ENCODE results near the gene SLC41A3. TPM values are rescaled to one million over a fixed set of nuclear protein-coding genes. Genes with fewer than 3 reads are reported as not detected.
"Not testable (repeated sequence)": the region's sequence is repeated elsewhere in the genome, so short reads cannot be mapped to it uniquely, and the experiment has no call there.

The SLC41A3 gene
- total RNA-seq, 2 experiments from 2014 or later = 32.2 to 32.4 TPM

DNA sequence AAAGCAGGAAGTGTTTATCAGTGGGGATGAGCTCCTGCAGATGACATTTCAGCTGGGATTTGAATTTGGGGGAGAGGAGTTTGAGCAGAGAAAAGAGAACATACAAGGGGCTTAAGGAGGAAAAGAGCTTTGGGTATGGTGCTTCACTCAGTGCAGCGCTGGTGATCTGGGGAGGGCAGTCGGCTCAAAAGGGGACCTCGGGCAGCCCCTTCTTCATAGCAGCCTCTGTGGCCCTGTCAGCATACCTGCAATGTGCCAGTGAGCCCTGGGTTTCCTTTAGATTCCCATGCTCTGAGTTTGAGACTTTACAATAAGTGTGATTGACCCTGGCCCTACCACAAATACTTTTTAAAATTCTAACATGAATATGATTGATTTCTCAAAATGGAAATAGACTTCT, 74.7 kb downstream of the SLC41A3 start:
- POLR2A ChIA-PET = no interaction called here
- no peak for DNase-seq
- H3K27ac Mint-ChIP-seq = peak overlapping the region; percentile 13

GRCh38 chr3:126008219-126008618, 75.7 kb downstream of the SLC41A3 start:
- POLR2A ChIA-PET = no interaction called here
- Mint-ChIP-seq H3K27me3 (no peaks in the 10 kb centered on the region), H3K4me3 (no peak overlapping the region), H3K4me1 (peaks cover 2% of the 10 kb centered on the region), H3K9me3 (no peaks in the 10 kb centered on the region), H3K36me3 (peaks cover 28% of the 10 kb centered on the region), H3K27ac (peak overlapping the region; percentile 4)
- no peak for ATAC-seq (ENCODE audit: low read depth)
- DNase-seq = no peak

More for the DNA sequence above, 74.7 kb downstream of the SLC41A3 start:
- H3K9me3 Mint-ChIP-seq = no peaks in the 10 kb centered on the region
- no peak overlapping the region for H3K4me3 Mint-ChIP-seq
- peaks cover 27% of the 10 kb centered on the region for H3K36me3 Mint-ChIP-seq
- ATAC-seq (ENCODE audit: low read depth) = no peak
- no peaks in the 10 kb centered on the region for H3K27me3 Mint-ChIP-seq
- peaks cover 2% of the 10 kb centered on the region for H3K4me1 Mint-ChIP-seq

DNA sequence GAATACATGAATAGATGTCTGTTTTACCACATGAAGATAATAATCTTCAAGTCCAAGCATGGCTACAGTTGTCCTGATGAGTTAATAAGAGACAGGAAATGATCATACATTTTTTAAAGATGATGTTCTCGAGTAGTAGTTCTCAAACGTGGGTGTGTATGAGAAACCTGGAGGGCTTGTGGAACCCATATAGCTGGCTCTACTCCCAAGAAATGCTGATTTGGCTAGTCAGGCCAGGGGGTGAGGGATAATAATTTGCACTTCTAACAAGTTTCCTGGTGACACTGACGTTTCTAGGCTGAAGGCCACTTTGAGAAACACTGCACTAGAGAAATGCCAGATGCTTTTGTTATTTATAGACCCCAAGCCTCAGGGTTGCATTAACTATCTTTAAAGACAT, 78.0 kb downstream of the SLC41A3 start:
- no peak for DNase-seq
- H3K36me3 Mint-ChIP-seq = peaks cover 17% of the 10 kb centered on the region
- H3K4me3 Mint-ChIP-seq = no peak overlapping the region
- peaks cover 4% of the 10 kb centered on the region for H3K9me3 Mint-ChIP-seq
- no peak for ATAC-seq (ENCODE audit: low read depth)
- H3K4me1 Mint-ChIP-seq = no peaks in the 10 kb centered on the region
- POLR2A ChIA-PET = no interaction called here
- H3K27me3 Mint-ChIP-seq = no peaks in the 10 kb centered on the region
- H3K27ac Mint-ChIP-seq = no peak overlapping the region

DNA sequence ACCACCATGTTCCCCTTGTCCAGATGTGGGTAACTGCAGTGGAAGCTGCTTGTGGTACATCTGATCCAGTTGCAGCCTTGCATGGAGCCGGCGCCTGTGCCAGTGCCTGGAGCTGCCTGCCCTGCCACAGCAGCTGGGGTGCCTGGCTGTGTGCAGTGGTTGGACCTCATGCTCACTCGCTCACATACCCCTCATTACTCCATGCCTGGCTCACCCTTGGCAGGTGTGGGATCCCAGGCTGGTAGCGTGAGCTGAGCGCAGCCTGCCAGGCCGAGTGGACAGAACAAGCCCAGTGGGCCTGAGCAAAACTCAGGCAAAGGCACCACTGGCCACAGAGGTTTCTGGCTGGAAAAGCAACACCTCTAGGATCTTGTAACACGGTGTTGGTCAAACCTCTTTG, 79.2 kb downstream of the SLC41A3 start:
- peaks cover 5% of the 10 kb centered on the region for H3K9me3 Mint-ChIP-seq
- H3K27me3 Mint-ChIP-seq = peaks cover 4% of the 10 kb centered on the region
- no peak overlapping the region for H3K27ac Mint-ChIP-seq
- no peak overlapping the region for H3K4me3 Mint-ChIP-seq
- no peak for DNase-seq
- no peak for ATAC-seq (ENCODE audit: low read depth)
- POLR2A ChIA-PET = no interaction called here
- H3K36me3 Mint-ChIP-seq = peaks cover 13% of the 10 kb centered on the region
- no peaks in the 10 kb centered on the region for H3K4me1 Mint-ChIP-seq

DNA sequence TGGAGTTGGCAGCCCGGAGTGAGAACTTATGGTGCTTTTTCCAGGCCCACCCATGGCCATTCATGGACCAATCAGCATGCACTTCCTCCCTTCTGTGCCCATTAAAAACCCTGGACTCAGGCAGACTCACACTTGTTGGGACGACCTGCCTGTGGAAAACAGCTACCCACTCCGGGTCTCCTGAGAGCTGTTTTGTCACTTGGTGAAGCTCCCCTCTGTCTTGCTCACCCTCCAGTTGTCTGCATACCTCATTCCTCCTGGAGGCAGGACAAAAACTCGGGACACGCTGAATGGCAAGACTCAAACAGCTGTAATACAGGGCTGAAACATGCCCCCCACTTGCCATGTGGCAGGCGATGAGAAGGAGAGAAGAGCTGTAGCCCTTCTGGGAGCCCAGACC, 79.7 kb downstream of the SLC41A3 start:
- H3K9me3 Mint-ChIP-seq = peaks cover 5% of the 10 kb centered on the region
- H3K4me3 Mint-ChIP-seq = no peak overlapping the region
- no peaks in the 10 kb centered on the region for H3K4me1 Mint-ChIP-seq
- DNase-seq (no peak), ATAC-seq (ENCODE audit: low read depth) (no peak)
- H3K36me3 Mint-ChIP-seq = peaks cover 13% of the 10 kb centered on the region
- POLR2A ChIA-PET = no interaction called here
- H3K27ac Mint-ChIP-seq = no peak overlapping the region
- H3K27me3 Mint-ChIP-seq = peaks cover 8% of the 10 kb centered on the region

GRCh38 chr3:126003447-126004190, 80.3 kb downstream of the SLC41A3 start:
- DNase-seq (no peak), ATAC-seq (ENCODE audit: low read depth) (no peak)
- POLR2A ChIA-PET = no interaction called here
- Mint-ChIP-seq H3K9me3 (peaks cover 9% of the 10 kb centered on the region), H3K36me3 (peaks cover 13% of the 10 kb centered on the region), H3K27ac (no peak overlapping the region), H3K4me3 (no peak overlapping the region), H3K27me3 (peaks cover 12% of the 10 kb centered on the region), H3K4me1 (no peaks in the 10 kb centered on the region)

DNA sequence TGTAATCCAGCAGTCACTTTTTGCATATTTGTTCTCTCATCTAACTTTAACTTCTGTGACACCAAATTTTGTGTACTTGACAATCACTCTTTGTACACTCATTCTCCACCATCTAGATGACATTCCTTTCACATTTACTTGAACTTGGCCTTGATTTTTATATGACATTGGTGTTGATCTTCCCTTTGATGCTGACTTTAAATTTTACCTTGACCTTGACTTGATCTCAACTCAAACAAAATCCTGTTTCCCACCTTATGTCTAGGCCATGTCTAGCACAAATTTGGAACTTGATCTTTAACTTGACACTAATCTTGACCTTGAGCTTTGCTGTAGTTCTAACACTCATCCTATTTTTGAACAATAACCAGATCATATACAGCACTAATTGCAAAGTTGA, 81.7 kb downstream of the SLC41A3 start:
- H3K27ac Mint-ChIP-seq = no peak overlapping the region
- H3K4me1 Mint-ChIP-seq = no peaks in the 10 kb centered on the region
- ATAC-seq (ENCODE audit: low read depth) = no peak
- DNase-seq = no peak
- peaks cover 13% of the 10 kb centered on the region for H3K27me3 Mint-ChIP-seq
- POLR2A ChIA-PET = no interaction called here
- H3K9me3 Mint-ChIP-seq = peaks cover 15% of the 10 kb centered on the region
- no peak overlapping the region for H3K4me3 Mint-ChIP-seq
- peaks cover 7% of the 10 kb centered on the region for H3K36me3 Mint-ChIP-seq

DNA sequence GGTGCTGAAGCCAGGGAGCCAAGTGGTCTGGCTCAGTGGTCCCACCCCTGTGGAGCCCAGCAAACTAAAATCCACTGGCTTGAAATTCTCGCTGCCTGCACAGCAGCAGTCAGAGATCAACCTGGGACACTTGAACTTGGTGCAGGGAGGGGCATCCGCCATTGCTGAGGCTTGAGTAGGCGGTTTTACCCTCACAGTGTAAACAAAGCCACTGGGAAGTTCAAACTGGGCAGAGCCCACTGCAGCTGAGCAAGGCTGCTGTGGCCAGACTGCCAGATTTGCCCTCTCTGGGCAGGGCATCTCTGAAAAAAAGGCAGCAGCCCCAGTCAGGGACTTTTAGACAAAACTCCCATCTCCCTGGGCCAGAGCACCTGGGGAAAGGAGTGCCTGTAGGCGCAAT, 87.2 kb downstream of the SLC41A3 start:
- ATAC-seq (ENCODE audit: low read depth); H3K4me3 Mint-ChIP-seq; H3K4me1 Mint-ChIP-seq; H3K36me3 Mint-ChIP-seq; POLR2A ChIA-PET; H3K27ac Mint-ChIP-seq; DNase-seq: not testable (repeated sequence)
- H3K27me3 Mint-ChIP-seq = peaks cover 13% of the 10 kb centered on the region
- peaks cover 14% of the 10 kb centered on the region for H3K9me3 Mint-ChIP-seq

DNA sequence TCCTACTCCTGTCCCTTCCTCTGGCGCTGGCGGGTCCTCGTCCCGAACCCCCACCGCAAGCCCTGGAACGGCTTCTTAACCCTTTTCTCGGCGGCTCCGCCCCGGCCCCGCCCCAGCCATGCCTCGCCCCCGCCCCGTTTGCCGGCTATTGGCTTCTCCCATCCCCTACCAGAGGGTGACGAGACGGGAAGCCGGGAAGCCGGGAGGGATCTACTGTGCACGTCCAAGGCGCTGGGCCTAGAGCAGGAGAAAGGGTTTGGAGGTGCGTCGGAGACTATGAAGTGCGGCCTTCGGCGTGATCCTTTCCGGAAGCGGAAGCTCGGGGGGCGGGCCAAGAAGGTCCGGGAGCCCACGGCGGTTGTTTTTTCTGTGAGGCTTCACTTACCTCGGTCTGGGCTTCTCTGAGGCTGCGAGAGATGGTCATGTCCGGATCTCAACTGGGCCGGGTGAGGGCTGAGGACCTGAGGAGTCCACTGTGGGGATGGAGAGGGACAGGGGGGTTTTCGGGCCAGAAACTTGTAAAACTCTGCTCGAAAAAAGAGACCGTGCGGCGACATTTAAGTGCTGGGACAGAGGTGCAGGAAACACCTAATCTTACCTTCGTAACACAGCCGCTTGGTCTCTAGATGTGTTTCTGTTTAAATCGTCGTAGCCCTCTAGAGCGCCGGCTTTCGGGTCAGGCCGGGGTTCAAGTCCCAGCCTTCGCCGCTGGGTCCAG, 93.5 kb downstream of the SLC41A3 start:
- Mint-ChIP-seq H3K4me3 (peak overlapping the region; percentile 89), H3K36me3 (peaks cover 2% of the 10 kb centered on the region), H3K27me3 (no peaks in the 10 kb centered on the region), H3K4me1 (peaks cover 4% of the 10 kb centered on the region), H3K27ac (peak overlapping the region; percentile 92), H3K9me3 (no peaks in the 10 kb centered on the region)
- POLR2A ChIA-PET = interaction anchor here (1.1 to 1.8 kb wide), 2 partner anchors 91 to 94 kb away, joined by 4 to 8 read pairs; partner anchors contain the start of gene SLC41A3
- ATAC-seq (ENCODE audit: low read depth) = peak; percentile 94
- DNase-seq = peak; percentile 81

DNA sequence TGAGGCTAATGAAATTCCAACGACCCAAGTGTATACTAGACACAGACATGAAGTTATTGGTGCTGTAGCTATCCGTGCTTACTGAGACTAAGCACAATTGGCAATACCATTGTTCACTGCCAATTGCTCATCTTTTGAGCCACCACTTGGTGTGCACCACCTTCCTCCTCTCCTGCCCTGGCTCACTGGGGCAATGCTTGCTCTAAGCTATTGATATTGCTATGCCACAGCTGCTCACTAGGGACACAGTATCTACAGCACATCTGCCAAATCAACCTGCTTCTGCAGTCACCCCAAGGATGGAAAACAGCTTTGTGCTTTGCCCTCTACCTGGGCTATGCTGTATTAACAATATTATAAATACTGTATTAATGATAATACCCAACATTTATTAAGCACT, 99.0 kb downstream of the SLC41A3 start:
- H3K4me3 Mint-ChIP-seq, POLR2A ChIA-PET, DNase-seq, H3K9me3 Mint-ChIP-seq, H3K4me1 Mint-ChIP-seq, H3K27me3 Mint-ChIP-seq, H3K36me3 Mint-ChIP-seq, H3K27ac Mint-ChIP-seq: not testable (repeated sequence)
- peak; percentile 61 for ATAC-seq (ENCODE audit: low read depth)

DNA sequence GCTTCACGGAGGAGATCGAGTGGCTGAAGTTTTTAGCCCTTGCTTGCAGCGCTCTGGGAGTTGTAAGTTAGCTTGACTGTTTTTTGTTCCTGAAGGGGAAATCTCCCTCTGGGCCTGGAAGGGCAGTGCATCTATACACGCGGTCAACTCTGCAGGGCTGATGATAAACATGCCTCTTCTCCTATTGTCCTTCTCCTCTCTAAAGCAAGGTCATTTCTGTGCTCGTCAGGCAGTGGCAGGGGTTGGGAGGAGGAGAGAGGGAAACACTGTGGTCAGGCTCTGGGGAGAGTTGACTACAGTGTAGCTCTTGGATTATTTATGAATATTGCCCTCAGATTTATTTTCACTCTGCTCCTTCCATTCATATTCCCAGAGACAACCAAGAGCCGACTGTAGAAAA, 106.8 kb downstream of the SLC41A3 start:
- H3K36me3 Mint-ChIP-seq; DNase-seq; H3K27ac Mint-ChIP-seq; H3K4me1 Mint-ChIP-seq; POLR2A ChIA-PET; ATAC-seq (ENCODE audit: low read depth); H3K9me3 Mint-ChIP-seq; H3K4me3 Mint-ChIP-seq; H3K27me3 Mint-ChIP-seq: not testable (repeated sequence)

DNA sequence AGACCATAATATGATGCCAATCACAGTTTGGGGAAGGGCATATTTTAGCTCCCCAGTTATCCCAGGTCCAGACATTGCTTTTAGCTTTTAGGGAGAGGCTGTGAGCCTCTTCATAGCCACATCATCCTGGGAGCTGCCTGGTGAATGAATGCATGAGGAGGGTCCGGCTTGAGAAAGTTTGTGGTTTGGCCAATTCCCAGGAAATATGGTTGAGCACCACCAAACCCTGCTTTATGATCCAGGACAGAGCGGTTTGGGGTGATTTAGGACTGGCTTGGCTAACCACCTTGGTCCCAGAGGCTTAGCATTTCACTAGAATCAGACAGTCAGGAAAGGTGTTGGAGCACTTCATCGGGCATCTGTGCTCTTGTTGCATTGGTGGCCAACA, 107.9 kb downstream of the SLC41A3 start:
- DNase-seq; H3K9me3 Mint-ChIP-seq; H3K4me1 Mint-ChIP-seq; POLR2A ChIA-PET; H3K27ac Mint-ChIP-seq; H3K4me3 Mint-ChIP-seq; H3K36me3 Mint-ChIP-seq; ATAC-seq (ENCODE audit: low read depth): not testable (repeated sequence)
- peaks cover 17% of the 10 kb centered on the region for H3K27me3 Mint-ChIP-seq

DNA sequence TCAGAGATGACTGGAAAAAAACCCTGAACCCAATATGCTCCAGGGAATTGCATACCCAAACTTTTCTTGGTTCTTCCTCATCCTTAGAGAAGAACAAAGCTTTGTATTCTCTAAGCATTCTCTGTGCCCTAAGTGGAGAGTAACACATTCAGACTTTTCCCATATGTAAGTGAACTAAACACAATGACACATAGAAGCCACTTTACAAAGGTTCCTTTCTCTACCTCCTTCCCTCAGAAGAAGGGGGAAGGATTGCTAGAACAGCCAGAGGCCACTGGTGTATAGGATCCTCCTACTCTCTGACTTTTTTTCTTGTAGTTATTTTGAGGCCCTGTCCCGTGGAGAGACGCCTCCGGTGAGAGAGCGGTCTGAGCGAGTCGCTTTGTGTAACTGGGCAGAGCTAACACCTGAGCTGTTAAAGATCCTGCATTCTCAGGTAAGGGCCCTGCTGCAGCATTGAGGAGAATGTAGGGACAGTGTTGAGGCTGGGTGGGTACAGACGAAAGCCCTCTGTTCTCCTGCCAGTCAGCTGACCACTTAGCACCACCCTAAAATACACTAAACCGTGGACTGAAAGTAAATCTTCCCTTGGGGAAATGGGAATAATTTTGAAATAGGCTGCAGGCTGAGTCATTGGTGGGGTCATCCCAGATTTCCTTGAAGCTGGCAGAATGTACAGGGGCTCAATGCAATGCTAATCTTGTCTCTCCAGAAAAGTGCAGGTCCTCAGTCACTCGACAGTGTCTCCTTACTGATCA, 108.5 kb downstream of the SLC41A3 start:
- H3K9me3 Mint-ChIP-seq; DNase-seq; H3K27ac Mint-ChIP-seq; H3K4me1 Mint-ChIP-seq; H3K4me3 Mint-ChIP-seq; POLR2A ChIA-PET; H3K36me3 Mint-ChIP-seq; ATAC-seq (ENCODE audit: low read depth): not testable (repeated sequence)
- H3K27me3 Mint-ChIP-seq = peaks cover 23% of the 10 kb centered on the region
